ENCODE results near the gene HAS3. TPM values are rescaled to one million over a fixed set of nuclear protein-coding genes. Genes with fewer than 3 reads are reported as not detected.

The HAS3 gene
- total RNA-seq, 1 experiment from 2014 or later, result 2.5 TPM

DNA sequence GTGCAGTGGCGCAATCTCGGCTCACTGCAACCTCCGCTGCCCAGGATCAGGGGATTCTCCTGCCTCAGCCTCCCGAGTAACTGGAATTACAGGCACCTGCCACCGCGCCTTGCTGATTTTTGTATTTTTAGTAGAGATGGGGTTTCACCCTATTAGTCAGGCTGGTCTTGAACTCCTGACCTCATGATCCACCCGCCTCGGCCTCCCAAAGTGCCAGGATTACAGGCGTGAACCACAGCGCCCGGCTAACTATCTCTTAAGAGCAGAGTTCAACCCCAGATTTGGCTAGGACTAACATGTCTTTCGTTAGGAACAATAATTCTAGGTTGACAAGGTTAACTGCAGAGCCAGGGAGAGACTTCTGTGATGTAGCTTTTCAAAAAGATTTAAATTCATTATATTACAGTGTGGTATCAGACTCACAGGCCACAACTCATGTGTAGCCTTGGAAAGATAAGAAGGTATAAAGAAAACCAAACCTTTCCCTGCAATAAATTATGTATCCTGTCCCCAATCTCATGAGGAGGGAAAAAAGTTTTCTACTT lies 22.6 kb downstream of the HAS3 start:
- H3K9me3 ChIP-seq (ENCODE audit: insufficient read depth, low read depth), result no peaks in the 10 kb centered on the region
- H3K27me3 ChIP-seq (ENCODE audit: insufficient read depth, low read depth), result no peaks in the 10 kb centered on the region
- intact Hi-C loops (cut with micrococcal nuclease; ENCODE audit: unreplicated experiment), result no loop called here
- H3K4me2 ChIP-seq, result no peak overlapping the region
- peaks cover 15% of the 10 kb centered on the region for H3K4me1 ChIP-seq (replicated peaks; ENCODE audit: insufficient read depth)
- TF ChIP-seq EZH2 (IDR thresholded peaks at IDR 0.05; ENCODE audit: low read depth), result no peak
- TF ChIP-seq, protein P1, sequence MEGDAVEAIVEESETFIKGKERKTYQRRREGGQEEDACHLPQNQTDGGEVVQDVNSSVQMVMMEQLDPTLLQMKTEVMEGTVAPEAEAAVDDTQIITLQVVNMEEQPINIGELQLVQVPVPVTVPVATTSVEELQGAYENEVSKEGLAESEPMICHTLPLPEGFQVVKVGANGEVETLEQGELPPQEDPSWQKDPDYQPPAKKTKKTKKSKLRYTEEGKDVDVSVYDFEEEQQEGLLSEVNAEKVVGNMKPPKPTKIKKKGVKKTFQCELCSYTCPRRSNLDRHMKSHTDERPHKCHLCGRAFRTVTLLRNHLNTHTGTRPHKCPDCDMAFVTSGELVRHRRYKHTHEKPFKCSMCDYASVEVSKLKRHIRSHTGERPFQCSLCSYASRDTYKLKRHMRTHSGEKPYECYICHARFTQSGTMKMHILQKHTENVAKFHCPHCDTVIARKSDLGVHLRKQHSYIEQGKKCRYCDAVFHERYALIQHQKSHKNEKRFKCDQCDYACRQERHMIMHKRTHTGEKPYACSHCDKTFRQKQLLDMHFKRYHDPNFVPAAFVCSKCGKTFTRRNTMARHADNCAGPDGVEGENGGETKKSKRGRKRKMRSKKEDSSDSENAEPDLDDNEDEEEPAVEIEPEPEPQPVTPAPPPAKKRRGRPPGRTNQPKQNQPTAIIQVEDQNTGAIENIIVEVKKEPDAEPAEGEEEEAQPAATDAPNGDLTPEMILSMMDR (conservative IDR thresholded peaks at IDR 0.05), result no peak
- peaks cover 66% of the 10 kb centered on the region for H3K79me2 ChIP-seq (ENCODE audit: low read depth)
- peaks cover 36% of the 10 kb centered on the region for H4K20me1 ChIP-seq (ENCODE audit: insufficient read depth)
- DNase-seq, result no peak
- no peak overlapping the region for H2AFZ ChIP-seq
- no peak overlapping the region for H3K27ac ChIP-seq
- BruUV-seq (replicated peaks), result no TSS peak
- ChIA-PET POLR2A (ENCODE audit: unreplicated experiment) (no interaction called here), CTCF (interaction anchor here (0.6 kb wide), 1 partner anchor 281 kb away, joined by 4 read pairs; no protein-coding TSS in a partner anchor)
- H3K36me3 ChIP-seq (ENCODE audit: low read depth), result peaks cover 6% of the 10 kb centered on the region; the same call in 1 of the 2 replicates
- peaks cover 45% of the 10 kb centered on the region for H3F3A ChIP-seq (ENCODE audit: insufficient read depth, low read depth)
- no peaks in the 10 kb centered on the region for H3K9me2 ChIP-seq (ENCODE audit: insufficient read depth)
- H3K4me3 ChIP-seq, result no peak overlapping the region

DNA sequence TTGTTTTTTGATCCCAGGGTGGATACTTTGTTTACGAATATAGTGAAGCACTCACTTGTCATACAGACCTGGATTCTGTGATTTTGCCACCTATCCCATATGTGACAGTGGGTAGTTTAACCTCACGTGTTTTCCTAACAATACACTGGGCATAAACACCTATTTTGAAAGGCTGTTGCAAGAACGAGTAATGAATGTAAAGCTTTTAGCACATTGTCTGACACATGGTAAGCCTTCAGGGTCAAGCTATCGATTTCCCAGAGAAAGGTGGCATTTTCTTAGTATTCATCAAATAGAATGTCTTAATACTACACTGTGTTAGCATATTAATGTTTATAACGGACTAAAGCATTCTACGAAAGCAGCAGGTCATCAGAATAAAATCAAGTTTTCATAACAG lies 25.0 kb downstream of the HAS3 start:
- peaks cover 34% of the 10 kb centered on the region for H3F3A ChIP-seq (ENCODE audit: insufficient read depth, low read depth)
- peaks cover 84% of the 10 kb centered on the region for H3K79me2 ChIP-seq (ENCODE audit: low read depth)
- peaks cover 39% of the 10 kb centered on the region for H4K20me1 ChIP-seq (ENCODE audit: insufficient read depth)
- no peaks in the 10 kb centered on the region for H3K27me3 ChIP-seq (ENCODE audit: insufficient read depth, low read depth)
- DNase-seq, result no peak
- TF ChIP-seq, protein P1 (conservative IDR thresholded peaks at IDR 0.05), result no peak
- no peaks in the 10 kb centered on the region for H3K9me3 ChIP-seq (ENCODE audit: insufficient read depth, low read depth)
- intact Hi-C loops (cut with micrococcal nuclease; ENCODE audit: unreplicated experiment), result no loop called here
- ChIA-PET CTCF (no interaction called here), POLR2A (ENCODE audit: unreplicated experiment) (interaction anchor here (0.6 kb wide), 1 partner anchor 342 kb away, joined by 11 read pairs; no protein-coding TSS in a partner anchor)
- H3K9me2 ChIP-seq (ENCODE audit: insufficient read depth), result no peaks in the 10 kb centered on the region
- H2AFZ ChIP-seq, result no peak overlapping the region
- TSS peak; percentile 47 for BruUV-seq (replicated peaks)
- H3K4me1 ChIP-seq (replicated peaks; ENCODE audit: insufficient read depth), result peaks cover 26% of the 10 kb centered on the region
- H3K4me3 ChIP-seq, result peak overlapping the region; percentile 100; the same call in 1 of the 2 replicates
- peaks cover 9% of the 10 kb centered on the region for H3K36me3 ChIP-seq (ENCODE audit: low read depth)
- no peak overlapping the region for H3K27ac ChIP-seq
- peak overlapping the region; percentile 92 for H3K4me2 ChIP-seq

DNA sequence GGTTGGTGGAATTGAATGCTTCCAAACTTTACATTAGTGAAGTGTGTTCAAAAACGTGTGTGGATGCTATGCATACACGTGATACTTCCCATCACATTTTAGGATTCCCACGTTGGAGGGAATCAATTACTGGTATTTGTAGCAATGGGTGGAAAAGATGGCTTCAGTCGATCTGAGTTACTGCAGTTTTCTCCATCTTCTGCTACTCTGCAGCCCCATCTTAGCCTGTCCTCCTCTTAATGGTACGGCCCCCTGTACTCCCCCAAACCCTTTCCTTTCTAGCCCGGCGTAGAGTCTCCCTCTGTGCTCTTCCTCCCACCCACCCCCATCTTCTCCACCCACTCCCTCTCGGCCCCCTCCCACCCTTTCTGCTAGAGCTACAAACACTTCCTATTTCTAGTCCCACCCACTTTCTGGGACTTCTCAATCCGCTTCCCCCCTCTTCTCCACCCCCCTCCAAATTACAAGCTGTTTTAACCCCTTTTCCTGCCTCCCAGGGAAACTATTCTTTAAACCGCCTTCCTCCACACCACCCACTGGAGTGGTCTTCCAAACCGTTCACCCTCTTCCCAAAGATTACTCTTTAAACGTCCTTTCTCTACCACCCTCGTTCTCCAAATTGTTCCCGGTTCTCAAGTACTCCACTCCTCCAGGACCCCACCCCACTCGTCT lies 25.9 kb downstream of the HAS3 start:
- TF ChIP-seq, protein P1 (conservative IDR thresholded peaks at IDR 0.05), result no peak
- no peak for TF ChIP-seq EZH2 (IDR thresholded peaks at IDR 0.05; ENCODE audit: low read depth)
- Histone ChIP-seq H3F3A (ENCODE audit: insufficient read depth, low read depth) (peaks cover 34% of the 10 kb centered on the region), H3K27me3 (ENCODE audit: insufficient read depth, low read depth) (no peaks in the 10 kb centered on the region), H2AFZ (no peak overlapping the region), H3K4me3 (peak overlapping the region; percentile 100), H3K27ac (peak overlapping the region; percentile 56), H3K9me2 (ENCODE audit: insufficient read depth) (no peaks in the 10 kb centered on the region), H3K4me2 (peak overlapping the region; percentile 92), H3K9me3 (ENCODE audit: insufficient read depth, low read depth) (no peaks in the 10 kb centered on the region), H3K36me3 (ENCODE audit: low read depth) (peaks cover 9% of the 10 kb centered on the region), H3K4me1 (replicated peaks; ENCODE audit: insufficient read depth) (peaks cover 26% of the 10 kb centered on the region), H3K79me2 (ENCODE audit: low read depth) (peaks cover 89% of the 10 kb centered on the region), H4K20me1 (ENCODE audit: insufficient read depth) (peaks cover 37% of the 10 kb centered on the region)
- DNase-seq, result no peak
- ChIA-PET POLR2A (ENCODE audit: unreplicated experiment) (interaction anchor here (0.6 kb wide), 1 partner anchor 30 kb away, joined by 18 read pairs; no protein-coding TSS in a partner anchor), CTCF (interaction anchor here (0.5 to 0.6 kb wide), 3 partner anchors 56 to 387 kb away, joined by 4 to 12 read pairs (median 9); no protein-coding TSS in a partner anchor)
- no TSS peak for BruUV-seq (replicated peaks)
- intact Hi-C loops (cut with micrococcal nuclease; ENCODE audit: unreplicated experiment), result no loop called here
